OCI-LY7 (cell line): ENCODE measurements around the gene WASHC4.

ENCODE experiments used
- CTCF ChIP-seq: fragments of 200-600 bp; sonication (generic); conservative IDR thresholded peaks from 2 replicates; pipeline ENCODE4 v1.5.1; 2014; ENCODE audit warnings: mild to moderate bottlenecking, antibody characterized with exemption, low read length, moderate library complexity, mixed read lengths
- EZH2phosphoT487 ChIP-seq: fragments of 200-600 bp; sonication (generic); IDR thresholded peaks from 2 replicates; pipeline ENCODE4 v1.6.1; 2018; ENCODE audit warnings: low read depth, borderline replicate concordance, mild to moderate bottlenecking, mixed run types, antibody characterized with exemption, low read length, moderate library complexity, mixed read lengths

GRCh38 chr12:105099356-105099755 lies 8.2 kb upstream of the WASHC4 start:
- TF ChIP-seq CTCF = no peak
- TF ChIP-seq EZH2phosphoT487 = no peak
